HG03060 (cell line): ENCODE measurements around the gene GNB4.

ENCODE experiments used
- ATAC-seq: cut with Tn5 transposase; IDR thresholded peaks from one replicate; pipeline ENCODE4 v1.9.1; 2021; ENCODE audit warnings: low read depth, moderate number of reproducible peaks; ENCODE audit not compliant: unreplicated experiment

The GNB4 gene

GRCh38 chr3:179451265-179452175, at the start of gene GNB4:
Gene GNB4, minus strand, starts transcription at chr3:179451470. Its CDS starts 25,270 bp downstream, at chr3:179426200.
- no peak for ATAC-seq

GRCh38 chr3:179495483-179495882, 44.2 kb upstream of the GNB4 start:
- no peak for ATAC-seq

- ATAC-seq = no peak
These were observed 42.0 kb upstream of the GNB4 start for GRCh38 chr3:179493260-179493659.

- no peak for ATAC-seq
These were observed 36.9 kb upstream of the GNB4 start for GRCh38 chr3:179488213-179488612.

- ATAC-seq = no peak
These were observed 35.5 kb upstream of the GNB4 start for GRCh38 chr3:179486806-179487205.

GRCh38 chr3:179482857-179483256, 31.6 kb upstream of the GNB4 start:
- ATAC-seq = no peak

GRCh38 chr3:179476215-179476614, 24.9 kb upstream of the GNB4 start:
- ATAC-seq = no peak

GRCh38 chr3:179474480-179474879, 23.2 kb upstream of the GNB4 start:
- ATAC-seq = no peak

GRCh38 chr3:179473565-179473964, 22.3 kb upstream of the GNB4 start:
- no peak for ATAC-seq

- ATAC-seq = no peak
These were observed 13.2 kb upstream of the GNB4 start for GRCh38 chr3:179464323-179465092.

- no peak for ATAC-seq
These were observed 12.0 kb upstream of the GNB4 start for GRCh38 chr3:179463319-179463718.

GRCh38 chr3:179460260-179460659, 9.0 kb upstream of the GNB4 start:
- ATAC-seq = no peak

GRCh38 chr3:179455954-179456353, 4.7 kb upstream of the GNB4 start:
- no peak for ATAC-seq

GRCh38 chr3:179454887-179455286, 3.6 kb upstream of the GNB4 start:
- no peak for ATAC-seq

GRCh38 chr3:179453967-179454366, 2.7 kb upstream of the GNB4 start:
- no peak for ATAC-seq

GRCh38 chr3:179452872-179453271, 1.6 kb upstream of the GNB4 start:
- ATAC-seq = no peak

GRCh38 chr3:179452176-179452564, 900 bp upstream of the GNB4 start:
- ATAC-seq = no peak

- ATAC-seq = no peak
These were observed 387 bp downstream of the GNB4 start for GRCh38 chr3:179450901-179451264.

GRCh38 chr3:179450261-179450701, 989 bp downstream of the GNB4 start:
- no peak for ATAC-seq

- ATAC-seq = no peak
These were observed 1.6 kb downstream of the GNB4 start for GRCh38 chr3:179449636-179450035.

GRCh38 chr3:179447251-179447650, 4.0 kb downstream of the GNB4 start:
- ATAC-seq = no peak

GRCh38 chr3:179446501-179446900, 4.8 kb downstream of the GNB4 start:
- no peak for ATAC-seq
